ENCODE data around the gene ZNF665.
"Not testable (repeated sequence)": the region's sequence is repeated elsewhere in the genome, so short reads cannot be mapped to it uniquely, and the experiment has no call there.

ZNF665 gene

DNA sequence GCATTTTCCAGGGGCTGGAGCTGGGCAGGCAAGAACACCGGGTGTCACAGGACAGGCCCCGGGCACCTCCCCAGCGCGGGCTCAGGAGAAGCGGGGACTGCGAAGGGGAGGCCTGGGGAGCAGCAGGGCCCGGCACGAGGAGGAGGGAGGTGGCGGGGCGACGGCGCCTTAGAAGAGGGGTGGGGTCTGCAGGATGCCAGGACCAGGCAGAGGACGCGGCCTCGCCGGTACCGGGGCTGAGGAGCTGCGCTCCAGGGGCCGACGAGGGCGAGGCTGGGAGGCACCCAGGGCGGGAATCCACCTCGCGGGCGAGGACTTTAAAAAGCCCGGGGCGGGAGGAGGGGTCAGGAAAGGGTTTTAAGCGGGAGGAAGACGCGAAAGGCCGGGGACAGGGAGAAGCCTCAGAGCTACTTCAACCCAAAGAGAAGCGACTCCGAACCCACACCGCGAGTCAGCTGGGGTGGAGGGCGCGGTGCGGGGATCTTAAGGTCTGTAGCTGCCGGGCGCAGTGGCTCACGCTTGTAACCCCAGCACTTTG, 35.0 kb downstream of the ZNF665 start:
- FAIRE-seq = no peak
- no peak for DNase-seq (ENCODE audit: insufficient read length, low spot score)

DNA sequence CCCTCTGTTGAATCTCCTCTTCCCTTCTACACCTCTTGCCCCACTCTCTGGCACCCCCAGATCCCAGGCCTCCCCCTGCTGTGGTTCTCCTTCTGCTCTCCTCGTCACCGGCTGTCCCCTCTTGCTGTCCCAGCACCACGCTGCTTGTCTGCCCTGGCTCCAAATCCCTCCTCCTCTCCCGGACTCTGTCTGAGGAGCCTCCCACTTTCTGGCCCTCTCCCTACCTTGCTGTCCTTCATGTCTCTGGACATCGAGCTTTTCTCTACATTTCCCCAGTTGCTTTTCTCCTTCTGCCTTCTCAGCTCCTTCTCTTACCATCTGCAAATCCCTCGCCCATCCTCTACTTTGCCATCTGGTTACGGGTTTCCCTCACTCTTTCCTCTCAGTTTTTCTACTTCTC, 35.5 kb downstream of the ZNF665 start:
- FAIRE-seq (peak; percentile 64), DNase-seq (ENCODE audit: insufficient read length, low spot score) (no peak)

DNA sequence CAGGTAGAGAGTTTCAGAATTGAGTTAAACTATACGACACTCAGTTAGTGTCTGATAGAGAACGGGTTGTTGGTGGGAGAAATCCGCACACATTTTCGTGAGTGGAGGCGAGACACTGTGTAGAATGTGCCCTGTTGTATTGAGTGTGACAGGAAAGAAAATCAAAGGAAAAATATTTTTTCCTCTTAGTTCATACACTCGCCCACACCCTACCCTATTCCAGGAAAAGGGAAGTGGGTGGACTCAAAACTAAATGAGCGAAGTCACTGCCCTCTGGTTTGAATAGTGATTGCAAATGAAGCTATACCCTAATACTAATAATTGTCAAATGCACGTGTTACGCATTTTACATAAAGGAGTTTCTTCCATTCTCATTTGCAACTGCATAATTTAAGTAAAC, 36.3 kb downstream of the ZNF665 start:
- FAIRE-seq (no peak), DNase-seq (ENCODE audit: insufficient read length, low spot score) (no peak)

DNA sequence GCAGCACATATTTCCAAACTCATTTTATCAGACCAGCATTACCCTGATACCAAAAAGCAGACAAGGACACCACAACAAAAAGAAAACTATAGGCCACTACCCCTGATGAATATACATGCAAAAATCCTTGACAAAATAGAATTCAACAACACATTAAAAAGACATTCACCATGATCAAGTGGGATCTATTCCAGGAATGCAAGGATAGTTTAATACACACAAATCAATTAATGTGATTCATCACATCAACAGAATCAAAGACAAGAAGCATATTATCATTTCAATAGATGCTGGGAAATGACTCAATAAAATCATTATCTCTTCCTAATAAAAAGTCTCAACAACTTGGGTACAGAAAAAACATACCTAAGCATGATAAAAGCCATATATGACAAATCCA, 45.5 kb downstream of the ZNF665 start:
- DNase-seq (ENCODE audit: insufficient read length, low spot score) = no peak
- no peak for FAIRE-seq

DNA sequence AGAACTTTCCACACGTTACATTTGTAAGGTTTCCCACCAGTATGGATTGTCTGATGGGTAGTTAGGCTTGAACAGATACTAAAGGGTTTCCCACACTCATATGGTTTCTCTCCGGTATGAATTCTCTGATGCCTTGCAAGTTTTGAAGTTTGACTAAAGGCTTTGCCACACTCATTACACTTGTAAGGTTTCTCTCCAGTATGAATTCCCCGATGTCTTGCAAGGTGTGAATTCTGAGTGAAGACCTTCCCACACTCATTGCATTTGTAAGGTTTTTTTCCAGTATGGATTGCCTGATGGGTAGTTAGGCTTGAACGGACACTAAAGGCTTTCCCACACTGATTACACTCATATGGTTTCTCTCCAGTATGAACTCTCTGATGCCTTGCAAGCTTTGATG, 52.8 kb downstream of the ZNF665 start:
- FAIRE-seq (no peak), DNase-seq (ENCODE audit: insufficient read length, low spot score) (no peak)

DNA sequence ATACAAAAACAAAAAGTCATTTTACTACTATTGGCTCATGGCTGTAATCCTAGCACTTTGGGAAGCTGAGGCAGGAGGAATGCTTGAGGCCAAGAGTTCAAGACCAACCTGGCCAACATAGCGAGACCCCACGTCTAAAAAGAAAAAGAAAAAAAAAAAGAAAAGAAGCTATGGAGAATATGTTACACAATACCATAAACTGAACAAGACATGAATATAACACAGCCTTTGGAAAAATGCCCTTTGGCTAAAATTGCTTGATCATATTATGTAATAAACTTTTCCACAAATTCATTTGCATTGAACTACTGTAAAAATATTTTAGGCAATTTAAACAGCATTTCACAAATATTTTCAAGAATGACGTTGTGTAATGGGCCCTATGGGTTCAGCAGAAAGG, 56.7 kb downstream of the ZNF665 start:
- DNase-seq (ENCODE audit: insufficient read length, low spot score) (no peak), FAIRE-seq (no peak)

DNA sequence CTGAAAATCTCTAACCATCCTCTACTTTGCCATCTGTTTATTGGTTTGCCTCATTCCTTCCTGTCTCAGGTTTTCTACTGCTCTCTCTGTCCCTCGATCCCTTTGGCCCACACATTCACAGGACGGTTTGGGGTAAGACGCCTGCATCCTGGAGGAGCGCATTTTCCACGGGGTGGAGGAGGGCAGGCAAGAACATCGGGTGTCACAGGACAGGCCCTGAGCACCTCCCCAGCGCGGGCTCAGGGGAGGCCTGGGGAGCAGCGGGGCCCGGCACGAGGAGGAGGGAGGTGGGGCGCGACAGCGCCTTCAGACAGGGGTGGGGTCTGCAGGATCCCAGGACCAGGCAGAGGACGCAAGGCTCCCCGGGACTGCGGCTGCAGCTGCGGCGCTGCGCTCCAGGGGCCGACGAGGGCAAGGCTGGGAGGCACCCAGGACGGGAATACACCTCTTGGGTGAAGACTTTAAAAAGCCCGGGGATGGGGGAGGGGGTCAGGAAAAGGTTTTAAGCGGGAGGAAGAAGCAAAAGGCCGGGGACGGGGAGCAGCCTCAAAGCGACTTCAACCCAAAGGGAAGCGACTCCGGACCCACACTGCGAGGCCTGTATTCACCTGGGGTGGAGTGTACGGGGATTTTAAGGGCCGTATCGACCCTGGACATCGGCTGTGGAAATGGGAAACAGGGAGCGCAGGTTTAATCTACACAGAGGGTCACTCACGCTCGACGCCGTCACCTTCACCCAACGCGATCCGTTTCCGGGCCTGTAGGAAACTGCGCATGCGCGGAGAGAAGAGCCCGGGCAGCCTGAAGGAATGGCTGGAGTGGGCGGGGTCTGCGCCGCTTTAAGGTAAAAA, 60.8 kb downstream of the ZNF665 start, which contains the start of gene ZNF415:
ZNF415 (minus strand) TSS at position 770 of the 851 bp plus-strand sequence. CDS start 10,234 bp downstream, outside the sequence.
- FAIRE-seq = no peak

DNA sequence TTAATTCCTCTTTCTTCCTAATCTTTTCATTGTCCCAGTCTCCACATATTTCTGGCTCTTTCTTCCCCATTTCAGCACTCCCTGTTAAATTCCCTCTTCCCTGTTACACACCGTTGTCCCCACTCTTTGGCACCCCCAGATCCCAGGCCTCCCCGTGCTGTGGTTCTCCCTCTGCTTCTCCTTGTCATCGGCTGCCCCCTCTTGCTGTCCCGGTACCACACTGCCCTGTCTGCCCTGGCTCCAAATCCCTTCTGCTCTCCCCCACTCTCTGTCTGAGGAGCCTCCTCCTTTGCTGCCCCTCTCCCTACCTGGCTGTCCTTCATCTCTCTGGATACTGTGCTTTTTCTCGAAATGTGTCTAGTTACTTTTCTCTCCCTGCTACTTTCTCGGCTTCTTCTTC, 61.4 kb downstream of the ZNF665 start:
- no peak for DNase-seq (ENCODE audit: insufficient read length, low spot score)

More for the DNA sequence above, 60.8 kb downstream of the ZNF665 start, which contains the start of gene ZNF415:
- no peak for DNase-seq (ENCODE audit: insufficient read length, low spot score)

DNA sequence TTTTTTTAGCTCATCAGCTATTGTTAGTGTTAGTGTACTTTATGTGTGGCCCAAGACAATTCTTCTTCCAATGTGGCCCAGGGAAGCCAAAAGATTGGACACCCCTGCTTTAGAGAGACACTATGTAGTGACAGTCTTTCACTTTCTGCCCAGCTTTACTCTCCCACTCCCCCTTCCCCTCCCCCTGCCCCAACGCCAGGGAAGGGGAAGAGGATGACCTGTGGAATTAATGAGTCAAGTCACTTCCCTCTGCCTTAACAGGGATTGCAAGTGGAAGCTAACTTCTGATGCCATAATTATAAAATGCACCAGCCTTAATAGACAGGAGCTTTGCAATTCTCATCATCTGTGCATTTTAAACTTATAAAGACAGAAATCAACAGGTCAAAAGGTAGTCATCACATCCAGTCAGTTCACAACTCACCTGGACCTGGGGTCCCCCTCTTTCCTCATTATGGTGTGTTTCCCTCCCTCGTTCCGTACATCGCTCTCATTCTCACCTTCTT, 62.0 kb downstream of the ZNF665 start:
- DNase-seq (ENCODE audit: insufficient read length, low spot score) (no peak), FAIRE-seq (no peak)

More for the DNA sequence above, 61.4 kb downstream of the ZNF665 start:
- FAIRE-seq = no peak

DNA sequence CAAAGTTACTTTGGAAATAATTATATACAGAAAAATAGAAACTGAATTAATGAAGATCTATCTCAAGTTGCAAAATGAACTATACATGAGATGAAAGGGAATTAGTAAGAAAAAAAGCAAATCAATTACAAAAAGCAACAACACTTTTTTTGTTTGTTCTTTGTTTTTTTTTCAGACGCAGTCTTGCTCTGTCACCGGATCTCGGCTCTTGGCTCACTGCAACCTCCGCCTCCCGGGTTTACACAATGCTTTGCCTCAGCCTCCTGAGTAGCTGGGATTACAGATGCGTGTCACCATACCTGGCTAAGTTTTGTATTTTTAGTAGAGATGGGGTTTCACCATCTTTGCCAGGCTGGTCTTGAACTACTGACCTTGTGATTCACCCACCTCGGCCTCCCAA, 62.7 kb downstream of the ZNF665 start:
- DNase-seq (ENCODE audit: insufficient read length, low spot score) = no peak
- FAIRE-seq = no peak

DNA sequence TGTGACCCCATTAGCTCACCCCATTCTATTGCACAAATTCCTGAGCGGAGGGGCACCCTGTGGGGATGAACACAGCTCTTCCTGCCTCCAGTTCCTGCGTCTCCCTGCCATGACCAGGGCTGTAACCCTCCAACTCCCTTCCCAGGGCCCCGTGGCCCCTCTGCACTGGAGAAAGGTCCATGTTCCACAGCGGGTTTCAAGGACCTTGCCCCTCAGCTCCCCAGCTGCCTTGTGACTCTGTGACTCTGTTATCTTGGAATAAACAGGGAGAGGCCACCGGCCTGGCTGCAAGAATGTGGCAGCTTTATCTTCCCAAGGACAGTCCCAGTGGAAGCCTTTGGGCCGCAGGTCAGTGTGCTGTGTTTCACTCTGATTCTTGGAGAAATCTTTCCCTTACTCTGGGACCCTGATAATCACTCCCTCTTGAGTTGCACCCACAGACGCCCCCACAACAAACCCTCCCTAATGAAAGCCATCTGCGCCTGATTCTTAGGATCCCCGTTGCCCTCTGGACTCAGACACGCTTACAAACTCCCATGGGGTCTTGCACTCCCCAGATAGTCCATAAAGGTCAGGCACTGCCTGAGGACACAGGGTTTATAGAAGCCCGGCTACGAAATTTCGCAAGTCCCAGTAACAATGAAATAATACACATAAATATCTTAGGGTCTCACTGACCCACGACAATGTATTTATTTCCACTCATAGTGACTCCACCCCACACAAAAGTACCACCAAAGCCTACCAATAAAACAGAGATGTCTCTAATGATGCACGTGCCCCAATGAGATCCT, 66.2 kb downstream of the ZNF665 start:
- FAIRE-seq; DNase-seq (ENCODE audit: insufficient read length, low spot score): not testable (repeated sequence)

DNA sequence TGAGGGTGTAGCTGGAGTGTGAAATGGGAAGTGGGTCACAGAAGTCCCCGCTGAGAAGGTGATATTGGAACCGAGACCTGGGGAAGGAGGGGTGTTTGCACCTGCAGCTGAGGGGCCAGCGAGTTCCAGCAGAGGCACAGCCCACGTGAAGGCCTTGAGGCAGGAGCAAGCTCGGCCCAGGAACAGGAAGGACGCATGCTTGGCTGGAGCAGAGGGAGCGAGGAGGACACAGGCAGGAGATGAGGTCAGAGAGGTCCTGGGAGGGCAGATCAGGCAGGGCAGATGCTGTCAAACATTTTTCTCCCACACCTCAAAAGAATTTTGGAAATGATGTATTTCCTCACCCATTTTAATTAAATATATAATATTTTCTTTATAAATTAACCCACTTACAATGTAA, 69.8 kb downstream of the ZNF665 start:
- no peak for DNase-seq (ENCODE audit: insufficient read length, low spot score)
- no peak for FAIRE-seq
